Memory B cell (primary cell): ENCODE results near the gene ZIM2.
A peak's percentile ranks its signal among the peaks of the same experiment; 100 is the strongest.
"Not testable (repeated sequence)": the region's sequence is repeated elsewhere in the genome, so short reads cannot be mapped to it uniquely, and the experiment has no call there.

Experiments used
- ATAC-seq: fragments of 150-1000 bp; cut with Tn5 transposase; 2 replicates; pipeline ENCODE4 v1.10.0; 2021; ENCODE audit warnings: low read depth, mild to moderate bottlenecking, moderate library complexity
- DNase-seq, 2 donors: peaks; one replicate each; pipeline ENCODE4 v3.0.0; 2022; ENCODE audit warnings: low spot score in 2 of 2
- H3K27ac Mint-ChIP-seq: one replicate; pipeline ENCODE4 v1.8.0; 2022; ENCODE audit warnings: mild to moderate bottlenecking, moderate library complexity, mixed read lengths
- H3K27me3 Mint-ChIP-seq: one replicate; pipeline ENCODE4 v1.8.0; 2022; ENCODE audit warnings: mixed read lengths
- H3K36me3 Mint-ChIP-seq: one replicate; pipeline ENCODE4 v1.8.0; 2022; ENCODE audit warnings: mild to moderate bottlenecking, mixed read lengths
- H3K4me1 Mint-ChIP-seq: one replicate; pipeline ENCODE4 v1.8.0; 2022; ENCODE audit warnings: mixed read lengths
- H3K4me3 Mint-ChIP-seq: one replicate; pipeline ENCODE4 v1.8.0; 2022; ENCODE audit warnings: mild to moderate bottlenecking, moderate library complexity, mixed read lengths
- H3K9me3 Mint-ChIP-seq: one replicate; pipeline ENCODE4 v1.8.0; 2022; ENCODE audit warnings: mixed read lengths

The ZIM2 gene

GRCh38 chr19:56860409-56860808, 19.9 kb upstream of the ZIM2 start:
- H3K27me3 Mint-ChIP-seq, DNase-seq, H3K4me1 Mint-ChIP-seq, H3K4me3 Mint-ChIP-seq, H3K27ac Mint-ChIP-seq, H3K9me3 Mint-ChIP-seq, ATAC-seq, H3K36me3 Mint-ChIP-seq: not testable (repeated sequence)

- Mint-ChIP-seq H3K4me1 (no peaks in the 10 kb centered on the region), H3K4me3 (no peak overlapping the region), H3K9me3 (peaks cover 7% of the 10 kb centered on the region), H3K27me3 (peaks cover 1% of the 10 kb centered on the region), H3K27ac (no peak overlapping the region), H3K36me3 (peaks cover 3% of the 10 kb centered on the region)
- DNase-seq: no peak
- no peak for ATAC-seq
Measured at GRCh38 chr19:56858026-56858425, 17.5 kb upstream of the ZIM2 start.

- Mint-ChIP-seq H3K27ac (no peak overlapping the region), H3K27me3 (peaks cover 1% of the 10 kb centered on the region), H3K36me3 (peaks cover 5% of the 10 kb centered on the region), H3K4me1 (no peaks in the 10 kb centered on the region), H3K4me3 (no peak overlapping the region), H3K9me3 (peaks cover 9% of the 10 kb centered on the region)
- no peak for ATAC-seq
- DNase-seq: no peak
Measured at GRCh38 chr19:56856822-56857221, 16.3 kb upstream of the ZIM2 start.

- not testable (repeated sequence) for H3K27me3 Mint-ChIP-seq, H3K4me3 Mint-ChIP-seq, DNase-seq, H3K4me1 Mint-ChIP-seq, ATAC-seq, H3K36me3 Mint-ChIP-seq, H3K27ac Mint-ChIP-seq
- H3K9me3 Mint-ChIP-seq: peaks cover 13% of the 10 kb centered on the region
Measured at GRCh38 chr19:56852361-56852760, 11.8 kb upstream of the ZIM2 start.

- Mint-ChIP-seq H3K9me3 (peaks cover 13% of the 10 kb centered on the region), H3K27ac (no peak overlapping the region), H3K27me3 (no peaks in the 10 kb centered on the region), H3K36me3 (peaks cover 2% of the 10 kb centered on the region), H3K4me1 (no peaks in the 10 kb centered on the region), H3K4me3 (no peak overlapping the region)
- DNase-seq (no peak), ATAC-seq (no peak)
Measured at GRCh38 chr19:56848166-56848565, 7.6 kb upstream of the ZIM2 start.

GRCh38 chr19:56842412-56842811, 1.9 kb upstream of the ZIM2 start:
- peaks cover 11% of the 10 kb centered on the region for H3K9me3 Mint-ChIP-seq
- DNase-seq: no peak

GRCh38 chr19:56841193-56841543, 642 bp upstream of the ZIM2 start:
- H3K27ac Mint-ChIP-seq: no peak overlapping the region
- no peak overlapping the region for H3K4me3 Mint-ChIP-seq
- peaks cover 6% of the 10 kb centered on the region for H3K27me3 Mint-ChIP-seq

More at GRCh38 chr19:56842412-56842811, 1.9 kb upstream of the ZIM2 start:
- no peak overlapping the region for H3K4me3 Mint-ChIP-seq
- H3K36me3 Mint-ChIP-seq: peaks cover 5% of the 10 kb centered on the region
- ATAC-seq: no peak
- peaks cover 6% of the 10 kb centered on the region for H3K27me3 Mint-ChIP-seq
- H3K4me1 Mint-ChIP-seq: no peaks in the 10 kb centered on the region
- no peak overlapping the region for H3K27ac Mint-ChIP-seq

GRCh38 chr19:56839652-56840450, 675 bp downstream of the ZIM2 start:
- ATAC-seq: no peak
- Mint-ChIP-seq H3K27ac (no peak overlapping the region), H3K27me3 (peaks cover 6% of the 10 kb centered on the region), H3K4me3 (no peak overlapping the region), H3K4me1 (no peaks in the 10 kb centered on the region), H3K9me3 (peaks cover 21% of the 10 kb centered on the region), H3K36me3 (peaks cover 5% of the 10 kb centered on the region)
- DNase-seq: no peak

More at GRCh38 chr19:56841193-56841543, 642 bp upstream of the ZIM2 start:
- H3K9me3 Mint-ChIP-seq: peaks cover 14% of the 10 kb centered on the region
- ATAC-seq: no peak
- no peaks in the 10 kb centered on the region for H3K4me1 Mint-ChIP-seq
- H3K36me3 Mint-ChIP-seq: peaks cover 5% of the 10 kb centered on the region
- no peak for DNase-seq

GRCh38 chr19:56838909-56839651, 1.4 kb downstream of the ZIM2 start:
- peaks cover 5% of the 10 kb centered on the region for H3K36me3 Mint-ChIP-seq
- peaks cover 22% of the 10 kb centered on the region for H3K9me3 Mint-ChIP-seq
- ATAC-seq (peak; percentile 19), DNase-seq (no peak)
- H3K4me1 Mint-ChIP-seq: no peaks in the 10 kb centered on the region
- no peak overlapping the region for H3K4me3 Mint-ChIP-seq
- no peak overlapping the region for H3K27ac Mint-ChIP-seq
- H3K27me3 Mint-ChIP-seq: peaks cover 6% of the 10 kb centered on the region

- H3K4me1 Mint-ChIP-seq: no peaks in the 10 kb centered on the region
- no peak for DNase-seq
- no peak overlapping the region for H3K4me3 Mint-ChIP-seq
- ATAC-seq: no peak
- H3K36me3 Mint-ChIP-seq: peaks cover 5% of the 10 kb centered on the region
- peaks cover 23% of the 10 kb centered on the region for H3K9me3 Mint-ChIP-seq
- peaks cover 6% of the 10 kb centered on the region for H3K27me3 Mint-ChIP-seq
- H3K27ac Mint-ChIP-seq: no peak overlapping the region
Measured at GRCh38 chr19:56838024-56838908, 2.3 kb downstream of the ZIM2 start.

GRCh38 chr19:56837492-56838023, 3.0 kb downstream of the ZIM2 start:
- Mint-ChIP-seq H3K27ac (no peak overlapping the region), H3K4me1 (no peaks in the 10 kb centered on the region), H3K27me3 (peaks cover 6% of the 10 kb centered on the region), H3K9me3 (peaks cover 23% of the 10 kb centered on the region), H3K36me3 (peaks cover 5% of the 10 kb centered on the region), H3K4me3 (no peak overlapping the region)
- DNase-seq (no peak), ATAC-seq (no peak)

- no peaks in the 10 kb centered on the region for H3K4me1 Mint-ChIP-seq
- H3K36me3 Mint-ChIP-seq: peaks cover 5% of the 10 kb centered on the region
- no peak overlapping the region for H3K27ac Mint-ChIP-seq
- peaks cover 26% of the 10 kb centered on the region for H3K9me3 Mint-ChIP-seq
- peaks cover 6% of the 10 kb centered on the region for H3K27me3 Mint-ChIP-seq
- no peak overlapping the region for H3K4me3 Mint-ChIP-seq
- no peak for DNase-seq
- no peak for ATAC-seq
Measured at GRCh38 chr19:56837004-56837403, 3.5 kb downstream of the ZIM2 start.

GRCh38 chr19:56836059-56836458, 4.5 kb downstream of the ZIM2 start:
- Mint-ChIP-seq H3K9me3 (peaks cover 24% of the 10 kb centered on the region), H3K36me3 (peaks cover 5% of the 10 kb centered on the region), H3K4me3 (no peak overlapping the region), H3K27me3 (peaks cover 6% of the 10 kb centered on the region), H3K27ac (no peak overlapping the region), H3K4me1 (no peaks in the 10 kb centered on the region)
- ATAC-seq: no peak
- DNase-seq: no peak

GRCh38 chr19:56835401-56835800, 5.1 kb downstream of the ZIM2 start:
- DNase-seq (no peak), ATAC-seq (no peak)
- Mint-ChIP-seq H3K9me3 (peaks cover 22% of the 10 kb centered on the region), H3K27me3 (peaks cover 4% of the 10 kb centered on the region), H3K27ac (no peak overlapping the region), H3K36me3 (peaks cover 3% of the 10 kb centered on the region), H3K4me3 (no peak overlapping the region), H3K4me1 (no peaks in the 10 kb centered on the region)
